H9 (cell line): ENCODE data around the gene MYO18B. TPM values are rescaled to one million over a fixed set of nuclear protein-coding genes. Genes with fewer than 3 reads are reported as not detected.

Experiments
- DNase-seq: peaks from one replicate; pipeline ENCODE4 v3.0.0-alpha.2; 2017
- H2AFZ ChIP-seq: one replicate; pipeline ENCODE4 v1.6.1; 2013; ENCODE audit warnings: mild to moderate bottlenecking, low read length, control low read depth, moderate library complexity
- H2AK5ac ChIP-seq: 2 replicates; pipeline ENCODE4 v1.6.1; 2013; ENCODE audit warnings: low read length, control low read depth, mixed read lengths; ENCODE audit not compliant: insufficient read length
- H2BK120ac ChIP-seq: one replicate; pipeline ENCODE4 v1.6.1; 2013; ENCODE audit warnings: low read depth, mild to moderate bottlenecking, low read length, control low read depth, inconsistent platforms; ENCODE audit not compliant: poor library complexity, severe bottlenecking
- H2BK12ac ChIP-seq: 2 replicates; pipeline ENCODE4 v1.6.1; 2013; ENCODE audit warnings: low read length, control low read depth, mixed read lengths, low read depth; ENCODE audit not compliant: insufficient read length
- H2BK15ac ChIP-seq: 2 replicates; pipeline ENCODE4 v1.6.1; 2013; ENCODE audit warnings: low read depth, low read length, control low read depth
- H2BK20ac ChIP-seq: one replicate; pipeline ENCODE4 v1.6.1; 2013; ENCODE audit warnings: low read depth, mild to moderate bottlenecking, low read length, control low read depth, inconsistent platforms; ENCODE audit not compliant: poor library complexity, severe bottlenecking
- H2BK5ac ChIP-seq: 2 replicates; pipeline ENCODE4 v1.6.1; 2013; ENCODE audit warnings: low read length, control low read depth, mixed read lengths; ENCODE audit not compliant: insufficient read length
- H3K14ac ChIP-seq: 2 replicates; pipeline ENCODE4 v1.6.1; 2013; ENCODE audit warnings: low read length, control low read depth; ENCODE audit not compliant: insufficient read depth
- H3K18ac ChIP-seq: 2 replicates; pipeline ENCODE4 v1.6.1; 2013; ENCODE audit warnings: low read depth, mild to moderate bottlenecking, mixed read lengths, low read length, control low read depth; ENCODE audit not compliant: insufficient read length
- H3K23ac ChIP-seq: 2 replicates; pipeline ENCODE4 v1.6.1; 2013; ENCODE audit warnings: low read length, control low read depth, mixed read lengths, low read depth; ENCODE audit not compliant: insufficient read length
- H3K23me2 ChIP-seq: 2 replicates; pipeline ENCODE4 v1.6.1; 2013; ENCODE audit warnings: low read depth, mild to moderate bottlenecking, mixed read lengths, low read length, control low read depth; ENCODE audit not compliant: insufficient read length, poor library complexity, severe bottlenecking
- H3K27ac ChIP-seq: 2 replicates; pipeline ENCODE4 v1.5.1; 2013; ENCODE audit warnings: low read length, control low read depth, mixed read lengths, low read depth; ENCODE audit not compliant: insufficient read length
- H3K27me3 ChIP-seq: 2 replicates; pipeline ENCODE4 v1.6.1; 2013; ENCODE audit warnings: low read length, control low read depth, inconsistent platforms; ENCODE audit not compliant: insufficient read depth
- H3K4ac ChIP-seq: 2 replicates; pipeline ENCODE4 v1.6.1; 2013; ENCODE audit warnings: low read depth, mild to moderate bottlenecking, control low read depth, inconsistent platforms, low read length, moderate library complexity
- H3K4me1 ChIP-seq: 2 replicates; pipeline ENCODE4 v1.6.1; 2013; ENCODE audit warnings: low read length, control low read depth, inconsistent platforms; ENCODE audit not compliant: insufficient read depth
- H3K4me2 ChIP-seq: 2 replicates; pipeline ENCODE4 v1.6.1; 2013; ENCODE audit warnings: low read length, control low read depth, mixed read lengths; ENCODE audit not compliant: insufficient read length, insufficient read depth
- H3K56ac ChIP-seq: 2 replicates; pipeline ENCODE4 v1.6.1; 2013; ENCODE audit warnings: low read depth, mild to moderate bottlenecking, mixed read lengths, low read length, control low read depth; ENCODE audit not compliant: insufficient read length
- H3K79me1 ChIP-seq: 2 replicates; pipeline ENCODE4 v1.6.1; 2013; ENCODE audit warnings: low read depth, mild to moderate bottlenecking, moderate library complexity, low read length, control low read depth, inconsistent platforms; ENCODE audit not compliant: insufficient read depth, poor library complexity, severe bottlenecking
- H3K79me2 ChIP-seq: 2 replicates; pipeline ENCODE4 v1.6.1; 2013; ENCODE audit warnings: low read length, control low read depth, inconsistent platforms; ENCODE audit not compliant: insufficient read depth
- H3K9ac ChIP-seq: 2 replicates; pipeline ENCODE4 v1.6.1; 2013; ENCODE audit warnings: low read length, control low read depth, mixed read lengths; ENCODE audit not compliant: insufficient read length; ENCODE audit errors: extremely low read depth
- H3K9me3 ChIP-seq: one replicate; pipeline ENCODE4 v1.6.1; 2013; ENCODE audit warnings: low read depth, low read length, inconsistent platforms; ENCODE audit not compliant: control insufficient read depth
- H3T11ph ChIP-seq: one replicate; pipeline ENCODE4 v1.6.1; 2013; ENCODE audit warnings: mild to moderate bottlenecking, low read length, control low read depth, inconsistent platforms
- H4K20me1 ChIP-seq: one replicate; pipeline ENCODE4 v1.6.1; 2013; ENCODE audit not compliant: control insufficient read depth, insufficient read length, insufficient read depth
- H4K5ac ChIP-seq: 2 replicates; pipeline ENCODE4 v1.6.1; 2013; ENCODE audit warnings: low read depth, mild to moderate bottlenecking, mixed read lengths, low read length, control low read depth; ENCODE audit not compliant: insufficient read length
- H4K8ac ChIP-seq: replicated peaks from 2 replicates; pipeline ENCODE4 v1.6.1; 2013; ENCODE audit warnings: low read length, control low read depth, mixed read lengths, low read depth; ENCODE audit not compliant: insufficient read length
- H4K91ac ChIP-seq: 2 replicates; pipeline ENCODE4 v1.6.1; 2013; ENCODE audit warnings: low read depth, mild to moderate bottlenecking, moderate library complexity, mixed read lengths, low read length, control low read depth; ENCODE audit not compliant: insufficient read length
- H3K27ac Mint-ChIP-seq, 3 experiments: 2 replicates in 2 of 3; 3 replicates in 1 of 3; pipeline ENCODE4 v1.8.0; 2020 to 2021; ENCODE audit warnings: mixed read lengths in 3 of 3, mild to moderate bottlenecking in 1 of 3, moderate library complexity in 1 of 3
- H3K27me3 Mint-ChIP-seq: 2 replicates; pipeline ENCODE4 v1.8.0; 2021; ENCODE audit warnings: low read depth, mild to moderate bottlenecking, moderate library complexity, mixed read lengths
- H3K36me3 Mint-ChIP-seq, 3 experiments: 2 replicates in 2 of 3; 3 replicates in 1 of 3; pipeline ENCODE4 v1.8.0; 2020 to 2021; ENCODE audit warnings: low read depth in 3 of 3, mixed read lengths in 3 of 3; ENCODE audit not compliant: insufficient read depth in 1 of 3
- H3K4me1 Mint-ChIP-seq, 2 experiments: 2 replicates each; pipeline ENCODE4 v1.8.0; 2020; ENCODE audit warnings: mixed read lengths in 2 of 2
- H3K4me3 Mint-ChIP-seq, 2 experiments: 2 replicates in 1 of 2; 3 replicates in 1 of 2; pipeline ENCODE4 v1.8.0; 2020 to 2021; ENCODE audit warnings: mild to moderate bottlenecking in 2 of 2, mixed read lengths in 2 of 2, moderate library complexity in 1 of 2
- H3K9me3 Mint-ChIP-seq, 2 experiments: 2 replicates in 1 of 2; 3 replicates in 1 of 2; pipeline ENCODE4 v1.8.0; 2020; ENCODE audit warnings: mild to moderate bottlenecking in 2 of 2, mixed read lengths in 2 of 2, moderate library complexity in 1 of 2
- CTCF ChIP-seq: fragments of 200-600 bp; sonication (generic); conservative IDR thresholded peaks from 3 replicates; pipeline ENCODE4 v1.8.0; 2021; ENCODE audit warnings: antibody characterized with exemption, mild to moderate bottlenecking
- WGBS: extraction: QIAGEN DNeasy Blood & Tissue Kit; methylation state at CpG from one replicate; pipeline ENCODE4 v1.1.7; 2013; ENCODE audit warnings: missing lambda C conversion rate, low lambda C conversion rate, mixed read lengths; ENCODE audit not compliant: insufficient read length; ENCODE audit errors: extremely low coverage; 5-methylcytosine and 5-hydroxymethylcytosine counted together
- total RNA-seq: library from RNA; stranded (reverse); gene quantifications from 2 replicates; pipeline ENCODE4 v1.2.1, GENCODE V29; 2021

Gene MYO18B
- total RNA-seq, 1 experiment from 2014 or later: 0.46 TPM

- no CpG with 5 or more reads among the region's 2 CpGs for WGBS
- H2BK20ac ChIP-seq: no peak overlapping the region
- H3K36me3 Mint-ChIP-seq: peaks cover 0 to 4% (median 0%) of the 10 kb centered on the region in 3 experiments; a peak in 1 of 7 replicates
- H3K56ac ChIP-seq: no peak overlapping the region
- H2BK5ac ChIP-seq: no peak overlapping the region
- H3T11ph ChIP-seq: no peak overlapping the region
- no peaks in the 10 kb centered on the region for H3K79me1 ChIP-seq
- no peaks in the 10 kb centered on the region for H3K23me2 ChIP-seq
- no peaks in the 10 kb centered on the region for H3K4me1 ChIP-seq
- H3K14ac ChIP-seq: no peak overlapping the region
- no peaks in the 10 kb centered on the region for H4K20me1 ChIP-seq
- no peak for TF ChIP-seq CTCF
- H3K18ac ChIP-seq: no peak overlapping the region
- H4K8ac ChIP-seq: no peak overlapping the region
- H2AFZ ChIP-seq: no peak overlapping the region
- DNase-seq: no peak
- no peak overlapping the region for H3K4me3 Mint-ChIP-seq
- no peak overlapping the region for H3K4me2 ChIP-seq
- H2BK120ac ChIP-seq: no peak overlapping the region
- no peak overlapping the region for H2BK15ac ChIP-seq
- H3K79me2 ChIP-seq: no peaks in the 10 kb centered on the region
- no peak overlapping the region for H3K27ac Mint-ChIP-seq
- H3K23ac ChIP-seq: no peak overlapping the region
- H3K9me3 ChIP-seq: no peaks in the 10 kb centered on the region
- H3K27ac ChIP-seq: no peak overlapping the region
- no peaks in the 10 kb centered on the region for H3K27me3 ChIP-seq
- H4K91ac ChIP-seq: no peak overlapping the region
- H3K9me3 Mint-ChIP-seq: peaks cover 2 to 4% of the 10 kb centered on the region in 2 experiments; a peak in 4 of 5 replicates
- H3K4ac ChIP-seq: no peak overlapping the region
- peaks cover 0 to 4% of the 10 kb centered on the region in 2 experiments; a peak in 1 of 4 replicates for H3K4me1 Mint-ChIP-seq
- no peak overlapping the region for H4K5ac ChIP-seq
- H2AK5ac ChIP-seq: no peak overlapping the region
- peaks cover 44% of the 10 kb centered on the region for H3K27me3 Mint-ChIP-seq
- no peak overlapping the region for H3K9ac ChIP-seq
- no peak overlapping the region for H2BK12ac ChIP-seq
Measured at GRCh38 chr22:25815561-25815960, 73.6 kb downstream of the MYO18B start.
